Measurements from ENCODE around the gene SLCO4A1. TPM values are rescaled to one million over a fixed set of nuclear protein-coding genes. Genes with fewer than 3 reads are reported as not detected.

Gene SLCO4A1
- total and polyA plus RNA-seq, 8 donors: 0.58 to 44.3 (median 11.9) TPM

GRCh38 chr20:62665153-62665754 is 23.0 kb downstream of the SLCO4A1 start:
- Histone ChIP-seq H3K27me3 (peaks cover 0 to 4% (median 0%) of the 10 kb centered on the region in 3 donors), H3K27ac (no peak overlapping the region), H3K4me1 (peaks cover 13 to 43% (median 25%) of the 10 kb centered on the region in 4 donors), H3K9me3 (no peaks in the 10 kb centered on the region), H3K36me3 (peaks cover 0 to 38% (median 21%) of the 10 kb centered on the region in 4 donors), H3K4me3 (no peak overlapping the region)
- no peak for DNase-seq
- WGBS, 5 donors: 90 to 97% (median 93%) methylated on average over 6 to 12 of the region's 12 CpGs
- intact Hi-C loops (cut with DNase I; ENCODE audit: low total_unique reads): no loop called here
- TF ChIP-seq POLR2AphosphoS5 (IDR thresholded peaks at IDR 0.05): no peak
- TF ChIP-seq POLR2A (IDR thresholded peaks at IDR 0.05): no peak
- TF ChIP-seq, protein P1, sequence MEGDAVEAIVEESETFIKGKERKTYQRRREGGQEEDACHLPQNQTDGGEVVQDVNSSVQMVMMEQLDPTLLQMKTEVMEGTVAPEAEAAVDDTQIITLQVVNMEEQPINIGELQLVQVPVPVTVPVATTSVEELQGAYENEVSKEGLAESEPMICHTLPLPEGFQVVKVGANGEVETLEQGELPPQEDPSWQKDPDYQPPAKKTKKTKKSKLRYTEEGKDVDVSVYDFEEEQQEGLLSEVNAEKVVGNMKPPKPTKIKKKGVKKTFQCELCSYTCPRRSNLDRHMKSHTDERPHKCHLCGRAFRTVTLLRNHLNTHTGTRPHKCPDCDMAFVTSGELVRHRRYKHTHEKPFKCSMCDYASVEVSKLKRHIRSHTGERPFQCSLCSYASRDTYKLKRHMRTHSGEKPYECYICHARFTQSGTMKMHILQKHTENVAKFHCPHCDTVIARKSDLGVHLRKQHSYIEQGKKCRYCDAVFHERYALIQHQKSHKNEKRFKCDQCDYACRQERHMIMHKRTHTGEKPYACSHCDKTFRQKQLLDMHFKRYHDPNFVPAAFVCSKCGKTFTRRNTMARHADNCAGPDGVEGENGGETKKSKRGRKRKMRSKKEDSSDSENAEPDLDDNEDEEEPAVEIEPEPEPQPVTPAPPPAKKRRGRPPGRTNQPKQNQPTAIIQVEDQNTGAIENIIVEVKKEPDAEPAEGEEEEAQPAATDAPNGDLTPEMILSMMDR (IDR thresholded peaks at IDR 0.05): no peak
- TF ChIP-seq EP300 (IDR thresholded peaks at IDR 0.05): no peak

GRCh38 chr20:62665826-62666735 is 23.8 kb downstream of the SLCO4A1 start:
- no peak for TF ChIP-seq POLR2AphosphoS5 (IDR thresholded peaks at IDR 0.05)
- no peak for TF ChIP-seq POLR2A (IDR thresholded peaks at IDR 0.05)
- TF ChIP-seq EP300 (IDR thresholded peaks at IDR 0.05): no peak
- TF ChIP-seq, protein P1 (IDR thresholded peaks at IDR 0.05): no peak
- 29 to 60% (median 47%) methylated on average over 24 to 30 of the region's 33 CpGs for WGBS, 5 donors
- Histone ChIP-seq H3K4me3 (no peak overlapping the region), H3K27ac (peak overlapping the region; percentile 6 to 56 (median 44)), H3K27me3 (no peaks in the 10 kb centered on the region), H3K9me3 (no peaks in the 10 kb centered on the region), H3K4me1 (peaks cover 13 to 43% (median 25%) of the 10 kb centered on the region in 4 donors), H3K36me3 (peaks cover 0 to 36% (median 24%) of the 10 kb centered on the region in 4 donors)
- intact Hi-C loops (cut with DNase I; ENCODE audit: low total_unique reads): no loop called here
- peak in 1 of 2 donors; percentile 37 for DNase-seq

DNA sequence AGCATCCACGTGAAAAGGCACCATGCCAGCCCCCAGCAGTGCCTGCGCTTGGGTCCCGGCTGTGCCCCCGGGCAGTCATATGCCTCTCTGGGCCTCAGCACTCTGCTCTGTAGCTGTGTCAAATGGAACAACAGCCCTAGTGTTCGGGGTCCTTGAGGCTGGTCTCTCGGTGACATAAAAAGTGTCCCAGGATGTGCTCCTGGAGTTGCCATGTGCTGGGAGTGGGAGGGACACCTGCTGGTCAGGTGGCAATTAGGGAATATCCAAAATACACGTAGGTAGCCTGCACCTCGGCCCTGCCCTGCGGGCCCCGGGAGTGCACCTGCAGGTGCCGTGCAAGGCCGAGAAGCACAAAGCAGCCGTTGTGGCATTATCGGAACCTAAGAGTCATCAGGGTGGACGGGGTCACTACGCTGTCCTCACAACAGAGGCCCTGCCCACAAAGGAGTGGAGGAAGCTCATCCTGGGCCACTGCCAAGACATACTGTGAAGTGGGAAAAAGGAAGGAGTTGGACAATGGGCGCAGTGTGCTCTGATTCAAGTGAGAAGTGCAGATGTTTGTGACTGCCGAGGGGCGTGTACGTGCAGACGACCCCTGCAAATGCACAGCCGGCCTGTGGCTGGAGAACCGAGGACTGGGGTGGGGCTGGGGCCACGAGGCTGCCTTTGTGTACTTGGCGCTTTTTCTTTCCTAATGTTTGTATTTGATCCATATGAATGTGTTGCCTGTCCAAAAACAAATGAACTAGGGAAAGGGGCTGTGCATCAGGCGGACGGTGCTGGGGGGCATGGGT is 24.6 kb downstream of the SLCO4A1 start:
- H3K27ac ChIP-seq: peak overlapping the region; percentile 6 to 56 (median 44)
- intact Hi-C loops (cut with DNase I; ENCODE audit: low total_unique reads): no loop called here
- DNase-seq: peak; percentile 77 to 89

More for the DNA sequence above, 24.6 kb downstream of the SLCO4A1 start:
- TF ChIP-seq, protein P1 (IDR thresholded peaks at IDR 0.05): peak in 1 of 7 experiments; percentile 9
- TF ChIP-seq POLR2AphosphoS5 (IDR thresholded peaks at IDR 0.05) (peak in 2 of 3 donors; percentile 44 to 58), EP300 (IDR thresholded peaks at IDR 0.05) (no peak)
- Histone ChIP-seq H3K4me3 (no peak overlapping the region), H3K36me3 (peaks cover 0 to 35% (median 22%) of the 10 kb centered on the region in 4 donors), H3K27me3 (no peaks in the 10 kb centered on the region), H3K9me3 (no peaks in the 10 kb centered on the region), H3K4me1 (peaks cover 13 to 41% (median 22%) of the 10 kb centered on the region in 4 donors)
- WGBS, 5 donors: 24 to 41% (median 37%) methylated on average over 27 of the region's 27 CpGs
